MG63 (cell line): ENCODE data around the gene CETN1. TPM values are rescaled to one million over a fixed set of nuclear protein-coding genes. Genes with fewer than 3 reads are reported as not detected.

Experiments used
- total RNA-seq: library from RNA; depleted of rRNA; stranded (reverse); fragments of >200 nt; shearing (Covaris generic); gene quantifications from 2 replicates; pipeline ENCODE4 v1.2.3, GENCODE V29; 2014; ENCODE audit warnings: low replicate concordance; rRNA removed

CETN1 gene
- total RNA-seq, 1 experiment from 2014 or later, result not detected

Other genes starting within 250 kb of the CETN1 start
- gene COLEC12, start 79.7 kb upstream of the CETN1 start, total RNA-seq, result 27.4 and 28.2 TPM in 2 replicates
- not detected in 2 replicates for gene CLUL1, start 16.6 kb downstream of the CETN1 start, total RNA-seq
- gene TYMS, start 77.3 kb downstream of the CETN1 start, total RNA-seq, result 55.7 and 57.0 TPM in 2 replicates
- 0.27 and 7.8 TPM in 2 replicates for gene ENOSF1, start 132.2 kb downstream of the CETN1 start, total RNA-seq
- gene YES1, start 231.9 kb downstream of the CETN1 start, total RNA-seq, result 68.5 and 95.9 TPM in 2 replicates